Mesenchymal stem cell (in vitro differentiated cells and primary cell): Measurements from ENCODE around the gene GADD45B.

Experiments
- DNase-seq: peaks from one replicate; pipeline ENCODE4 v3.0.0-alpha.2; 2013
- H2AFZ ChIP-seq: one replicate; pipeline ENCODE4 v1.6.1; 2013; ENCODE audit warnings: low read depth, mild to moderate bottlenecking, control low read depth, inconsistent platforms, low read length, moderate library complexity
- H2AK5ac ChIP-seq: 2 replicates; pipeline ENCODE4 v1.6.1; 2013; ENCODE audit warnings: low read length, moderate library complexity, mild to moderate bottlenecking, inconsistent platforms; ENCODE audit not compliant: severe bottlenecking
- H2BK120ac ChIP-seq: one replicate; pipeline ENCODE4 v1.6.1; 2013; ENCODE audit warnings: low read depth, mild to moderate bottlenecking, inconsistent platforms, low read length, moderate library complexity
- H2BK12ac ChIP-seq, 2 experiments: one replicate each; pipeline ENCODE4 v1.6.1; 2013; ENCODE audit warnings: inconsistent platforms in 2 of 2, low read length in 2 of 2, mild to moderate bottlenecking in 2 of 2, moderate library complexity in 2 of 2, control low read depth in 1 of 2
- H2BK15ac ChIP-seq: one replicate; pipeline ENCODE4 v1.6.1; 2013; ENCODE audit warnings: mild to moderate bottlenecking, low read depth, inconsistent platforms; ENCODE audit not compliant: poor library complexity, severe bottlenecking
- H2BK5ac ChIP-seq: 2 replicates; pipeline ENCODE4 v1.6.1; 2013; ENCODE audit warnings: low read depth, mild to moderate bottlenecking, low read length, control low read depth, inconsistent platforms; ENCODE audit not compliant: poor library complexity, severe bottlenecking
- H3K14ac ChIP-seq, 2 experiments: one replicate each; pipeline ENCODE4 v1.6.1; 2013; ENCODE audit warnings: inconsistent platforms in 2 of 2, low read length in 2 of 2, control low read depth in 1 of 2, mild to moderate bottlenecking in 1 of 2, moderate library complexity in 1 of 2
- H3K18ac ChIP-seq, 2 experiments: one replicate each; pipeline ENCODE4 v1.6.1; 2013; ENCODE audit warnings: inconsistent platforms in 2 of 2, low read length in 2 of 2, control low read depth in 1 of 2, low read depth in 1 of 2, mild to moderate bottlenecking in 1 of 2
- H3K23ac ChIP-seq, 2 experiments: one replicate each; pipeline ENCODE4 v1.6.1; 2013; ENCODE audit warnings: inconsistent platforms in 2 of 2, low read length in 2 of 2, mild to moderate bottlenecking in 2 of 2, moderate library complexity in 2 of 2, control low read depth in 1 of 2
- H3K27ac ChIP-seq: 2 replicates; pipeline ENCODE4 v1.5.1; 2013; ENCODE audit warnings: mild to moderate bottlenecking, moderate library complexity, low read length, control low read depth, inconsistent platforms; ENCODE audit not compliant: poor library complexity, severe bottlenecking
- H3K27me3 ChIP-seq, 2 experiments: 2 replicates each; pipeline versions ENCODE4 v1.6.1 to v1.7.0; 2013; ENCODE audit warnings: low read length in 2 of 2, mild to moderate bottlenecking in 2 of 2, moderate library complexity in 2 of 2, control low read depth in 1 of 2, inconsistent platforms in 1 of 2; ENCODE audit not compliant: control insufficient read depth in 1 of 2, insufficient read depth in 1 of 2
- H3K36me3 ChIP-seq, 2 experiments: 2 replicates each; pipeline versions ENCODE4 v1.6.1 to v1.7.0; 2013; ENCODE audit warnings: low read length in 2 of 2, control low read depth in 1 of 2, inconsistent platforms in 1 of 2, low read depth in 1 of 2, mild to moderate bottlenecking in 1 of 2; ENCODE audit not compliant: insufficient read depth in 2 of 2, control insufficient read depth in 1 of 2
- H3K4ac ChIP-seq, 2 experiments: one replicate each; pipeline ENCODE4 v1.6.1; 2013; ENCODE audit warnings: inconsistent platforms in 2 of 2, low read length in 2 of 2, mild to moderate bottlenecking in 2 of 2, moderate library complexity in 2 of 2, control low read depth in 1 of 2, low read depth in 1 of 2
- H3K4me1 ChIP-seq: 2 replicates; pipeline ENCODE4 v1.6.1; 2013; ENCODE audit warnings: low read depth, low read length, control low read depth; ENCODE audit not compliant: control insufficient read depth, insufficient read depth
- H3K4me2 ChIP-seq: 2 replicates; pipeline ENCODE4 v1.6.1; 2013; ENCODE audit warnings: low read length, mild to moderate bottlenecking, inconsistent platforms; ENCODE audit not compliant: poor library complexity, severe bottlenecking
- H3K4me3 ChIP-seq, 2 experiments: 2 replicates each; pipeline versions ENCODE4 v1.5.1 to v1.7.0; 2013; ENCODE audit warnings: low read length in 2 of 2, mild to moderate bottlenecking in 2 of 2, control low read depth in 1 of 2, low read depth in 1 of 2; ENCODE audit not compliant: insufficient read depth in 1 of 2
- H3K79me1 ChIP-seq: replicated peaks from 2 replicates; pipeline ENCODE4 v1.6.1; 2013; ENCODE audit warnings: mild to moderate bottlenecking, control low read depth, low read length, inconsistent platforms; ENCODE audit not compliant: poor library complexity, severe bottlenecking
- H3K9ac ChIP-seq: 2 replicates; pipeline ENCODE4 v1.7.0; 2013; ENCODE audit warnings: mild to moderate bottlenecking, low read length, moderate library complexity
- H3K9me3 ChIP-seq: 2 replicates; pipeline ENCODE4 v1.7.0; 2013; ENCODE audit warnings: mild to moderate bottlenecking, low read length; ENCODE audit not compliant: control insufficient read depth
- H4K8ac ChIP-seq: one replicate; pipeline ENCODE4 v1.6.1; 2013; ENCODE audit warnings: inconsistent platforms, mild to moderate bottlenecking, low read length, moderate library complexity
- H4K91ac ChIP-seq: one replicate; pipeline ENCODE4 v1.6.1; 2013; ENCODE audit warnings: mild to moderate bottlenecking, low read length, inconsistent platforms
- WGBS: methylation state at CpG from one replicate; pipeline ENCODE4 v1.1.7; 2013; ENCODE audit warnings: mixed read lengths; 5-methylcytosine and 5-hydroxymethylcytosine counted together

GADD45B gene

GRCh38 chr19:2475018-2475701 is 767 bp upstream of the GADD45B start:
- Histone ChIP-seq H3K4ac (peak overlapping the region; percentile 59 to 89), H3K79me1 (peaks cover 2% of the 10 kb centered on the region), H2BK5ac (peak overlapping the region; percentile 61), H2BK15ac (peak overlapping the region; percentile 57), H3K27me3 (no peaks in the 10 kb centered on the region), H3K36me3 (peaks cover 4 to 18% of the 10 kb centered on the region in 2 experiments), H3K4me1 (peaks cover 21% of the 10 kb centered on the region), H3K9me3 (no peaks in the 10 kb centered on the region), H3K4me2 (peak overlapping the region; percentile 61), H3K23ac (peak overlapping the region in 1 of 2 experiments; percentile 83), H3K4me3 (peak overlapping the region; percentile 61 to 74), H3K14ac (peak overlapping the region in 1 of 2 experiments; percentile 96), H3K9ac (peak overlapping the region; percentile 62), H2BK12ac (peak overlapping the region; percentile 61 to 96), H2AK5ac (peak overlapping the region; percentile 42), H2AFZ (peak overlapping the region; percentile 0), H3K27ac (peak overlapping the region; percentile 69), H2BK120ac (peak overlapping the region; percentile 78), H4K8ac (peak overlapping the region; percentile 59), H4K91ac (peak overlapping the region; percentile 69), H3K18ac (peak overlapping the region; percentile 88 to 97)
- WGBS = under 1% methylated on average over 45 of the region's 45 CpGs
- peak; percentile 77 for DNase-seq

GRCh38 chr19:2476451-2477140 is 669 bp downstream of the GADD45B start:
- DNase-seq = peak; percentile 80
- peak overlapping the region; percentile 80 to 99 for H3K4me3 ChIP-seq
- H4K8ac ChIP-seq = peak overlapping the region; percentile 52
- under 1% methylated on average over 32 of the region's 42 CpGs for WGBS
- peak overlapping the region; percentile 18 to 96 for H3K14ac ChIP-seq
- peak overlapping the region; percentile 48 to 65 for H3K4ac ChIP-seq
- peak overlapping the region; percentile 92 for H3K9ac ChIP-seq
- H2BK12ac ChIP-seq = peak overlapping the region; percentile 5 to 34
- peak overlapping the region; percentile 88 to 97 for H3K18ac ChIP-seq
- H2AK5ac ChIP-seq = no peak overlapping the region
- H3K79me1 ChIP-seq = peaks cover 2% of the 10 kb centered on the region
- H3K9me3 ChIP-seq = no peaks in the 10 kb centered on the region
- peak overlapping the region; percentile 90 for H2BK5ac ChIP-seq
- peak overlapping the region; percentile 67 for H4K91ac ChIP-seq
- H2AFZ ChIP-seq = no peak overlapping the region
- H3K4me2 ChIP-seq = peak overlapping the region; percentile 86
- H3K4me1 ChIP-seq = peaks cover 21% of the 10 kb centered on the region
- H3K36me3 ChIP-seq = peaks cover 4 to 18% of the 10 kb centered on the region in 2 experiments
- H3K27ac ChIP-seq = peak overlapping the region; percentile 95
- H2BK15ac ChIP-seq = peak overlapping the region; percentile 74
- H2BK120ac ChIP-seq = peak overlapping the region; percentile 40
- no peaks in the 10 kb centered on the region for H3K27me3 ChIP-seq
- H3K23ac ChIP-seq = peak overlapping the region; percentile 9 to 79

GRCh38 chr19:2477141-2477710 is 1.3 kb downstream of the GADD45B start:
- H4K91ac ChIP-seq = no peak overlapping the region
- H3K18ac ChIP-seq = peak overlapping the region; percentile 88 to 97
- no peaks in the 10 kb centered on the region for H3K9me3 ChIP-seq
- peaks cover 21% of the 10 kb centered on the region for H3K4me1 ChIP-seq
- H2AK5ac ChIP-seq = no peak overlapping the region
- peak; percentile 47 for DNase-seq
- H3K9ac ChIP-seq = peak overlapping the region; percentile 92
- peak overlapping the region; percentile 86 for H3K4me2 ChIP-seq
- no peak overlapping the region for H4K8ac ChIP-seq
- H3K79me1 ChIP-seq = peaks cover 2% of the 10 kb centered on the region
- H3K27ac ChIP-seq = peak overlapping the region; percentile 95
- H3K27me3 ChIP-seq = no peaks in the 10 kb centered on the region
- no peak overlapping the region for H2BK15ac ChIP-seq
- peak overlapping the region in 1 of 2 experiments; percentile 6 for H3K4ac ChIP-seq
- H2AFZ ChIP-seq = no peak overlapping the region
- H2BK5ac ChIP-seq = no peak overlapping the region
- peak overlapping the region in 1 of 2 experiments; percentile 2 for H3K23ac ChIP-seq
- peak overlapping the region; percentile 80 to 99 for H3K4me3 ChIP-seq
- under 1% methylated on average over 27 of the region's 27 CpGs for WGBS
- H2BK12ac ChIP-seq = peak overlapping the region in 1 of 2 experiments; percentile 5
- H3K36me3 ChIP-seq = peaks cover 4 to 18% of the 10 kb centered on the region in 2 experiments
- peak overlapping the region in 1 of 2 experiments; percentile 88 for H3K14ac ChIP-seq
- H2BK120ac ChIP-seq = no peak overlapping the region
